Upper lobe of left lung (tissue), 4 donors: ENCODE measurements around the gene TK1.

Experiments
- EP300 ChIP-seq, 4 donors: sonication (generic); formaldehyde crosslinking; IDR thresholded peaks; one replicate each; pipeline ENCODE4 v1.5.1; 2017; ENCODE audit warnings: antibody characterized with exemption in 4 of 4, control low read depth in 2 of 4
- POLR2A ChIP-seq, 4 donors: fragments of 450-650 bp; IDR thresholded peaks; one replicate each; pipeline ENCODE4 v1.5.1; 2016 to 2017; ENCODE audit warnings: antibody characterized with exemption in 4 of 4, mild to moderate bottlenecking in 2 of 4
- TF ChIP-seq, protein P1 (sequence below), 6 experiments: fragments of 450-650 bp in 4 of 6; fragments of 200-600 bp in 2 of 6; sonication (generic) in 2 of 6; IDR thresholded peaks; one replicate each; pipeline ENCODE4 v1.5.1; 2016 to 2019; ENCODE audit warnings: antibody characterized with exemption in 6 of 6

- TF ChIP-seq, protein P1, sequence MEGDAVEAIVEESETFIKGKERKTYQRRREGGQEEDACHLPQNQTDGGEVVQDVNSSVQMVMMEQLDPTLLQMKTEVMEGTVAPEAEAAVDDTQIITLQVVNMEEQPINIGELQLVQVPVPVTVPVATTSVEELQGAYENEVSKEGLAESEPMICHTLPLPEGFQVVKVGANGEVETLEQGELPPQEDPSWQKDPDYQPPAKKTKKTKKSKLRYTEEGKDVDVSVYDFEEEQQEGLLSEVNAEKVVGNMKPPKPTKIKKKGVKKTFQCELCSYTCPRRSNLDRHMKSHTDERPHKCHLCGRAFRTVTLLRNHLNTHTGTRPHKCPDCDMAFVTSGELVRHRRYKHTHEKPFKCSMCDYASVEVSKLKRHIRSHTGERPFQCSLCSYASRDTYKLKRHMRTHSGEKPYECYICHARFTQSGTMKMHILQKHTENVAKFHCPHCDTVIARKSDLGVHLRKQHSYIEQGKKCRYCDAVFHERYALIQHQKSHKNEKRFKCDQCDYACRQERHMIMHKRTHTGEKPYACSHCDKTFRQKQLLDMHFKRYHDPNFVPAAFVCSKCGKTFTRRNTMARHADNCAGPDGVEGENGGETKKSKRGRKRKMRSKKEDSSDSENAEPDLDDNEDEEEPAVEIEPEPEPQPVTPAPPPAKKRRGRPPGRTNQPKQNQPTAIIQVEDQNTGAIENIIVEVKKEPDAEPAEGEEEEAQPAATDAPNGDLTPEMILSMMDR (IDR thresholded peaks at IDR 0.05), result no peak
- no peak for TF ChIP-seq POLR2A (IDR thresholded peaks at IDR 0.05)
- TF ChIP-seq EP300 (IDR thresholded peaks at IDR 0.05), result no peak
These were observed 15.9 kb downstream of the TK1 start for GRCh38 chr17:78170692-78171590.
